K562 (cell line): Measurements from ENCODE around the gene TARS2. TPM values are rescaled to one million over a fixed set of nuclear protein-coding genes. Genes with fewer than 3 reads are reported as not detected.

Source experiments
- ARHGAP35 ChIP-seq: fragments of 450-650 bp; IDR thresholded peaks from 2 replicates; pipeline ENCODE4 v1.6.1; 2018; ENCODE audit not compliant: partially characterized antibody
- FOSL1 ChIP-seq: fragments of 200-800 bp; sonication (Bioruptor generic); conservative IDR thresholded peaks from 2 replicates; pipeline ENCODE4 v1.6.1; 2016; ENCODE audit warnings: missing genetic modification characterization, missing compliant biosample characterization
- GABPB1 ChIP-seq: sonication (generic); formaldehyde crosslinking; IDR thresholded peaks from 2 replicates; pipeline ENCODE4 v1.8.0; 2022; ENCODE audit warnings: mild to moderate bottlenecking, missing genetic modification reagents
- HCFC1 ChIP-seq: IDR thresholded peaks from 2 replicates; pipeline ENCODE4 v1.6.1; 2012; ENCODE audit warnings: low read depth, low read length, improper control_type of control experiment
- HDAC2 ChIP-seq: fragments of 450-650 bp; IDR thresholded peaks from 2 replicates; pipeline ENCODE4 v1.6.1; 2016; ENCODE audit warnings: mild to moderate bottlenecking
- KDM1A ChIP-seq, 2 experiments: fragments of 450-650 bp; IDR thresholded peaks; 2 replicates each; pipeline ENCODE4 v1.6.1; 2016; ENCODE audit warnings: mild to moderate bottlenecking in 2 of 2
- MCM5 ChIP-seq: fragments of 450-650 bp; IDR thresholded peaks from 2 replicates; pipeline ENCODE4 v1.6.1; 2016; ENCODE audit warnings: low read depth
- MXD1 ChIP-seq: fragments of 250-450 bp; sonication (Bioruptor Pico); IDR thresholded peaks from 2 replicates; pipeline ENCODE4 v1.8.0; 2021; ENCODE audit warnings: borderline replicate concordance, mild to moderate bottlenecking, moderate library complexity; ENCODE audit not compliant: poor library complexity, severe bottlenecking
- NONO ChIP-seq, 2 experiments: fragments of 200-400 bp in 1 of 2; fragments of 450-650 bp in 1 of 2; formaldehyde crosslinking in 1 of 2; IDR thresholded peaks; 2 replicates each; pipeline ENCODE4 v1.6.1; 2017; ENCODE audit warnings: low read depth in 2 of 2, mild to moderate bottlenecking in 2 of 2, moderate library complexity in 2 of 2, low read length in 1 of 2
- NRF1 ChIP-seq, 2 experiments: fragments of 450-650 bp; IDR thresholded peaks in 1 of 2; conservative IDR thresholded peaks in 1 of 2; 2 replicates each; pipeline ENCODE4 v1.6.1; 2014; ENCODE audit warnings: mild to moderate bottlenecking in 2 of 2
- POLR3A ChIP-seq: IDR thresholded peaks from 2 replicates; pipeline ENCODE4 v1.6.1; 2011; ENCODE audit warnings: borderline replicate concordance, mild to moderate bottlenecking, moderate library complexity; ENCODE audit not compliant: insufficient read length, insufficient read depth; ENCODE audit errors: extremely low read depth
- RCOR1 ChIP-seq, 2 experiments: IDR thresholded peaks; 2 replicates each; pipeline ENCODE4 v1.6.1; 2012; ENCODE audit warnings: low read depth in 2 of 2, low read length in 2 of 2, borderline replicate concordance in 1 of 2, improper control_type of control experiment in 1 of 2
- RFX1 ChIP-seq: fragments of 450-650 bp; IDR thresholded peaks from 2 replicates; pipeline ENCODE4 v1.6.1; 2016; ENCODE audit warnings: mild to moderate bottlenecking, moderate library complexity
- SMARCC2 ChIP-seq: fragments of 450-650 bp; IDR thresholded peaks from 2 replicates; pipeline ENCODE4 v1.6.1; 2017; ENCODE audit warnings: antibody characterized with exemption, moderate library complexity, mild to moderate bottlenecking, low read depth
- STAG1 ChIP-seq: sonication (generic); formaldehyde crosslinking; IDR thresholded peaks from 2 replicates; pipeline ENCODE4 v1.5.0; 2020; ENCODE audit warnings: missing genetic modification reagents, borderline replicate concordance
- STAT5A ChIP-seq: IDR thresholded peaks from 2 replicates; pipeline ENCODE4 v1.6.1; 2012; ENCODE audit warnings: low read length, inconsistent platforms, borderline replicate concordance
- TCFL5 ChIP-seq: fragments of 250-450 bp; sonication (Bioruptor Pico); conservative IDR thresholded peaks from 2 replicates; pipeline ENCODE4 v1.6.1; 2021; ENCODE audit warnings: mild to moderate bottlenecking, moderate library complexity, matching md5 sums
- ZNF134 ChIP-seq: fragments of 250-450 bp; sonication (Bioruptor Pico); conservative IDR thresholded peaks from 2 replicates; pipeline ENCODE4 v1.4.0; 2020
- ZNF274 ChIP-seq: IDR thresholded peaks from 2 replicates; pipeline ENCODE4 v1.6.1; 2011; ENCODE audit warnings: low read depth, mild to moderate bottlenecking, low read length, moderate library complexity, borderline replicate concordance
- ZNF3 ChIP-seq: fragments of 250-450 bp; sonication (Bioruptor Pico); IDR thresholded peaks from 2 replicates; pipeline ENCODE4 v1.5.0; 2021; ENCODE audit warnings: mild to moderate bottlenecking, moderate library complexity
- ZNF395 ChIP-seq: fragments of 200-800 bp; sonication (Bioruptor generic); IDR thresholded peaks from 2 replicates; pipeline ENCODE4 v1.6.1; 2017; ENCODE audit warnings: missing genetic modification characterization, missing compliant biosample characterization
- ZNF584 ChIP-seq: fragments of 200-800 bp; sonication (Bioruptor generic); IDR thresholded peaks from 2 replicates; pipeline ENCODE4 v1.6.1; 2016; ENCODE audit warnings: low read depth, mild to moderate bottlenecking, missing genetic modification characterization, missing compliant biosample characterization
- polyA plus RNA-seq, 8 experiments: library from polyadenylated mRNA; depleted of rRNA in 4 of 8; stranded (reverse) in 5 of 8; unstranded in 3 of 8; fragments of >200 nt; fragmentation: Nextera tagmentation in 2 of 8; fragmentation: Illumina TruSeq in 1 of 8; extraction: Ambion mirVana in 2 of 8; extraction: Trizol in 1 of 8; gene quantifications; 2 replicates each; pipeline versions ENCODE4 v1.2.1 to v1.2.3, GENCODE V29; 2011 to 2014; ENCODE audit warnings: inconsistent platforms in 1 of 8, missing spikeins in 1 of 8
- total RNA-seq, 7 experiments: library from RNA; depleted of rRNA in 6 of 7; stranded (reverse); fragments of >200 nt in 6 of 7; fragmentation: Illumina TruSeq in 2 of 7; extraction: Trizol in 2 of 7; gene quantifications; 2 replicates each; pipeline versions ENCODE4 v1.2.1 to v1.2.3, GENCODE V29; 2011 to 2021; ENCODE audit warnings: low replicate concordance in 1 of 7
- TF ChIP-seq, protein P1 (sequence below): fragments of 450-650 bp; conservative IDR thresholded peaks from 2 replicates; pipeline ENCODE4 v1.6.1; 2016; ENCODE audit warnings: missing genetic modification characterization, low read depth, mild to moderate bottlenecking, control low read depth, missing compliant biosample characterization
- TF ChIP-seq, protein P2 (sequence below): fragments of 450-650 bp; IDR thresholded peaks from 2 replicates; pipeline ENCODE4 v1.6.1; 2016; ENCODE audit warnings: missing biosample characterization, missing genetic modification characterization

TARS2 gene
- total and polyA plus RNA-seq, 9 of the 15 experiments (the other 6 are each of a cell fraction or from before 2014, with no cell fraction given): 17.0 to 64.2 (median 39.4) TPM

DNA sequence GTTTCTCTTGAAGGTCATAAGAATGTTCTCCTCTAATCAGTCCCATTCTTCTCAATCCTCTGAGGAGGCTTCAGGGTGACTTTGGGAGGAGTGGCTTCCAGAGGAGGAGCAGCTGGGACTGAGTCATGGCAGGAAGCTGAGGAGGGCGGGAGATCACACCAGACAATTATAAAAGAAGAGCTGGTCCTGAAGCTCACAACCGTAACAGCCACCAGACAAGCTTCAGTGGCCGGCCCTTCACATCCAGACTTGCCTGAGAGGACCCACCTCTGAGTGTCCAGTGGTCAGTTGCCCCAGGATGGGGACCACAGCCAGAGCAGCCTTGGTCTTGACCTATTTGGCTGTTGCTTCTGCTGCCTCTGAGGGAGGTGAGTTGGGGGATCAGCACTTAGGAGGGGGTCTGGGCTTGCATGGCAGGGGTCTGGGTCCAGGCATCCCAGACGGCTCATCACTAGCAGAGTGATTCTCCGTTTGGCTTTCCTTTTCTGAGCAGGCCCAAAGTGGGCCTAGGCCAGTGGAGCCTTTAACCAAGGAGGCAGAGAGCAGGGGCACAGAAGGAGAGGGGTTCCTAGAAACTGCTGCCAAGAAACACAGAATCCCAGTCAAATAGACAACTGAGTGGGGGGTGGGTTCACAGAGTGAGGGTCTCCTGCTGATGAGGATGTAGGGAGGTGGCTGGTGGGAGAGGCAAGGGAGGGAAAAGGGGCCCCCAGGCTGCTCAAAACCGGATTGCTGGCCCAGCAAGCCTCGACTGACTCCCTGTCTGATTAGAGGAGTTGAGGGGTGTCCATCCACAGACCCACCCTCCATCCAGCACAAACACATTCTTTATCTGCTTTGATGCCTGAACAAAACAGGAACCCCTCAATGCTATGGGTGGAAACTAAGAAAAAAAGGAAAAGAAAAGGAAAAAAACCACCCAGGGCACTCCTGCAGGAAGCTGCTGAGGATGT, 21.0 kb downstream of the TARS2 start, which contains the start of gene ECM1 (continued):
- TF ChIP-seq, protein P1, sequence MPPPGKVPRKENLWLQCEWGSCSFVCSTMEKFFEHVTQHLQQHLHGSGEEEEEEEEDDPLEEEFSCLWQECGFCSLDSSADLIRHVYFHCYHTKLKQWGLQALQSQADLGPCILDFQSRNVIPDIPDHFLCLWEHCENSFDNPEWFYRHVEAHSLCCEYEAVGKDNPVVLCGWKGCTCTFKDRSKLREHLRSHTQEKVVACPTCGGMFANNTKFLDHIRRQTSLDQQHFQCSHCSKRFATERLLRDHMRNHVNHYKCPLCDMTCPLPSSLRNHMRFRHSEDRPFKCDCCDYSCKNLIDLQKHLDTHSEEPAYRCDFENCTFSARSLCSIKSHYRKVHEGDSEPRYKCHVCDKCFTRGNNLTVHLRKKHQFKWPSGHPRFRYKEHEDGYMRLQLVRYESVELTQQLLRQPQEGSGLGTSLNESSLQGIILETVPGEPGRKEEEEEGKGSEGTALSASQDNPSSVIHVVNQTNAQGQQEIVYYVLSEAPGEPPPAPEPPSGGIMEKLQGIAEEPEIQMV (tag): no peak
- TF ChIP-seq TCFL5 (CRISPR knock-in tag) (no peak), NRF1 (conservative IDR thresholded peaks at IDR 0.05 in 1 of 2, IDR thresholded peaks at IDR 0.05 in 1 of 2) (no peak), GABPB1 (CRISPR knock-in tag) (no peak), POLR3A (no peak), STAG1 (CRISPR knock-in tag) (no peak), MCM5 (no peak), ZNF274 (no peak), MXD1 (CRISPR knock-in tag) (no peak), HDAC2 (0 out of 2 replicates have a peak, but pooled peaks have one; percentile 14), KDM1A (IDR thresholded peaks at IDR 0.05) (peak in 1 of 2 experiments; percentile 4; a peak in 1 of 4 replicates), ZNF395 (CRISPR knock-in tag) (no peak), ARHGAP35 (no peak), NONO (IDR thresholded peaks at IDR 0.05; ENCODE audit: low read depth in 2 of 2, low read length in 1 of 2) (no peak), ZNF584 (no peak), ZNF3 (CRISPR knock-in tag) (no peak), ZNF134 (CRISPR knock-in tag) (no peak), FOSL1 (peak; percentile 92), RCOR1 (IDR thresholded peaks at IDR 0.05; ENCODE audit: borderline replicate concordance in 1 of 2, low read depth in 2 of 2, low read length in 2 of 2) (peak in 1 of 2 experiments; percentile 83; a peak in 2 of 4 replicates), HCFC1 (no peak), SMARCC2 (no peak), RFX1 (no peak), STAT5A (no peak)
- TF ChIP-seq, protein P2, sequence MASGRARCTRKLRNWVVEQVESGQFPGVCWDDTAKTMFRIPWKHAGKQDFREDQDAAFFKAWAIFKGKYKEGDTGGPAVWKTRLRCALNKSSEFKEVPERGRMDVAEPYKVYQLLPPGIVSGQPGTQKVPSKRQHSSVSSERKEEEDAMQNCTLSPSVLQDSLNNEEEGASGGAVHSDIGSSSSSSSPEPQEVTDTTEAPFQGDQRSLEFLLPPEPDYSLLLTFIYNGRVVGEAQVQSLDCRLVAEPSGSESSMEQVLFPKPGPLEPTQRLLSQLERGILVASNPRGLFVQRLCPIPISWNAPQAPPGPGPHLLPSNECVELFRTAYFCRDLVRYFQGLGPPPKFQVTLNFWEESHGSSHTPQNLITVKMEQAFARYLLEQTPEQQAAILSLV (tag): no peak
